ENCODE data around the gene CCDC124.

Gene CCDC124

GRCh38 chr19:17989425-17990094 lies 56.7 kb downstream of the CCDC124 start:
- TF ChIP-seq CREB1 (IDR thresholded peaks at IDR 0.05; ENCODE audit: low read depth) (no peak), EGR1 (IDR thresholded peaks at IDR 0.05) (no peak), YY1 (IDR thresholded peaks at IDR 0.05; ENCODE audit: low read depth) (no peak), EP300 (IDR thresholded peaks at IDR 0.05; ENCODE audit: borderline replicate concordance) (no peak), FOXM1 (IDR thresholded peaks at IDR 0.05; ENCODE audit: borderline replicate concordance, low read depth) (no peak), MAX (IDR thresholded peaks at IDR 0.05) (no peak), TCF12 (IDR thresholded peaks at IDR 0.05; ENCODE audit: low read depth) (no peak), CEBPB (IDR thresholded peaks at IDR 0.05) (no peak), TEAD4 (IDR thresholded peaks at IDR 0.05) (no peak), NFIC (IDR thresholded peaks at IDR 0.05) (no peak), RAD21 (IDR thresholded peaks at IDR 0.05; ENCODE audit: low read depth) (no peak), ZBTB7A (IDR thresholded peaks at IDR 0.05; ENCODE audit: low read depth) (no peak), TAF1 (IDR thresholded peaks at IDR 0.05; ENCODE audit: low read depth) (no peak)
- TF ChIP-seq, protein P1, sequence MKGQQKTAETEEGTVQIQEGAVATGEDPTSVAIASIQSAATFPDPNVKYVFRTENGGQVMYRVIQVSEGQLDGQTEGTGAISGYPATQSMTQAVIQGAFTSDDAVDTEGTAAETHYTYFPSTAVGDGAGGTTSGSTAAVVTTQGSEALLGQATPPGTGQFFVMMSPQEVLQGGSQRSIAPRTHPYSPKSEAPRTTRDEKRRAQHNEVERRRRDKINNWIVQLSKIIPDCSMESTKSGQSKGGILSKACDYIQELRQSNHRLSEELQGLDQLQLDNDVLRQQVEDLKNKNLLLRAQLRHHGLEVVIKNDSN (IDR thresholded peaks at IDR 0.05), result no peak
- TF ChIP-seq, protein P2, sequence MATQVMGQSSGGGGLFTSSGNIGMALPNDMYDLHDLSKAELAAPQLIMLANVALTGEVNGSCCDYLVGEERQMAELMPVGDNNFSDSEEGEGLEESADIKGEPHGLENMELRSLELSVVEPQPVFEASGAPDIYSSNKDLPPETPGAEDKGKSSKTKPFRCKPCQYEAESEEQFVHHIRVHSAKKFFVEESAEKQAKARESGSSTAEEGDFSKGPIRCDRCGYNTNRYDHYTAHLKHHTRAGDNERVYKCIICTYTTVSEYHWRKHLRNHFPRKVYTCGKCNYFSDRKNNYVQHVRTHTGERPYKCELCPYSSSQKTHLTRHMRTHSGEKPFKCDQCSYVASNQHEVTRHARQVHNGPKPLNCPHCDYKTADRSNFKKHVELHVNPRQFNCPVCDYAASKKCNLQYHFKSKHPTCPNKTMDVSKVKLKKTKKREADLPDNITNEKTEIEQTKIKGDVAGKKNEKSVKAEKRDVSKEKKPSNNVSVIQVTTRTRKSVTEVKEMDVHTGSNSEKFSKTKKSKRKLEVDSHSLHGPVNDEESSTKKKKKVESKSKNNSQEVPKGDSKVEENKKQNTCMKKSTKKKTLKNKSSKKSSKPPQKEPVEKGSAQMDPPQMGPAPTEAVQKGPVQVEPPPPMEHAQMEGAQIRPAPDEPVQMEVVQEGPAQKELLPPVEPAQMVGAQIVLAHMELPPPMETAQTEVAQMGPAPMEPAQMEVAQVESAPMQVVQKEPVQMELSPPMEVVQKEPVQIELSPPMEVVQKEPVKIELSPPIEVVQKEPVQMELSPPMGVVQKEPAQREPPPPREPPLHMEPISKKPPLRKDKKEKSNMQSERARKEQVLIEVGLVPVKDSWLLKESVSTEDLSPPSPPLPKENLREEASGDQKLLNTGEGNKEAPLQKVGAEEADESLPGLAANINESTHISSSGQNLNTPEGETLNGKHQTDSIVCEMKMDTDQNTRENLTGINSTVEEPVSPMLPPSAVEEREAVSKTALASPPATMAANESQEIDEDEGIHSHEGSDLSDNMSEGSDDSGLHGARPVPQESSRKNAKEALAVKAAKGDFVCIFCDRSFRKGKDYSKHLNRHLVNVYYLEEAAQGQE (IDR thresholded peaks at IDR 0.05; ENCODE audit: low read depth), result no peak

GRCh38 chr19:17993076-17993813 lies 60.4 kb downstream of the CCDC124 start:
- TF ChIP-seq CEBPB (IDR thresholded peaks at IDR 0.05) (no peak), MAX (IDR thresholded peaks at IDR 0.05) (no peak), NFIC (IDR thresholded peaks at IDR 0.05) (no peak), EP300 (IDR thresholded peaks at IDR 0.05; ENCODE audit: borderline replicate concordance) (no peak), TAF1 (IDR thresholded peaks at IDR 0.05; ENCODE audit: low read depth) (no peak), ZBTB7A (IDR thresholded peaks at IDR 0.05; ENCODE audit: low read depth) (no peak), TEAD4 (IDR thresholded peaks at IDR 0.05) (no peak), EGR1 (IDR thresholded peaks at IDR 0.05) (no peak), CREB1 (IDR thresholded peaks at IDR 0.05; ENCODE audit: low read depth) (no peak), FOXM1 (IDR thresholded peaks at IDR 0.05; ENCODE audit: borderline replicate concordance, low read depth) (no peak), YY1 (IDR thresholded peaks at IDR 0.05; ENCODE audit: low read depth) (no peak), RAD21 (IDR thresholded peaks at IDR 0.05; ENCODE audit: low read depth) (no peak), TCF12 (IDR thresholded peaks at IDR 0.05; ENCODE audit: low read depth) (no peak)
- TF ChIP-seq, protein P1 (IDR thresholded peaks at IDR 0.05), result no peak
- TF ChIP-seq, protein P2 (IDR thresholded peaks at IDR 0.05; ENCODE audit: low read depth), result no peak
